Astrocyte (in vitro differentiated cells and primary cell): ENCODE measurements around the gene POLN. TPM values are rescaled to one million over a fixed set of nuclear protein-coding genes. Genes with fewer than 3 reads are reported as not detected.

Source experiments
- DNase-seq: peaks from one replicate; pipeline ENCODE4 v3.0.0-alpha.2; 2010; ENCODE audit warnings: low read depth
- FAIRE-seq: peaks from 2 replicates; lab custom pipeline; 2011; peaks lifted over from hg19 to GRCh38; lab: Jason Lieb, UNC
- H2AFZ ChIP-seq: 2 replicates; pipeline ENCODE4 v1.6.0; 2012; ENCODE audit warnings: low read depth, low read length, inconsistent platforms
- H3K27ac ChIP-seq: 2 replicates; pipeline ENCODE4 v1.5.1; 2011; ENCODE audit warnings: low read depth, low read length, inconsistent platforms
- H3K27me3 ChIP-seq: 2 replicates; pipeline ENCODE4 v1.6.0; 2011; ENCODE audit warnings: low read length, inconsistent platforms; ENCODE audit not compliant: insufficient read depth
- H3K36me3 ChIP-seq: 2 replicates; pipeline ENCODE4 v1.5.1; 2011; ENCODE audit warnings: low read length, inconsistent platforms; ENCODE audit not compliant: insufficient read depth
- H3K4me1 ChIP-seq: 2 replicates; pipeline ENCODE4 v1.5.1; 2011; ENCODE audit warnings: low read length, inconsistent platforms; ENCODE audit not compliant: insufficient read depth
- H3K4me2 ChIP-seq: 2 replicates; pipeline ENCODE4 v1.6.0; 2012; ENCODE audit warnings: low read length, inconsistent platforms
- H3K4me3 ChIP-seq: 2 replicates; pipeline ENCODE4 v1.5.1; 2011; ENCODE audit warnings: low read depth, mild to moderate bottlenecking, low read length, inconsistent platforms; ENCODE audit not compliant: insufficient read depth
- H3K79me2 ChIP-seq: 2 replicates; pipeline ENCODE4 v1.6.0; 2012; ENCODE audit warnings: mild to moderate bottlenecking, low read length, inconsistent platforms; ENCODE audit not compliant: insufficient read depth
- H3K9ac ChIP-seq: 2 replicates; pipeline ENCODE4 v1.6.0; 2012; ENCODE audit warnings: mild to moderate bottlenecking, low read length, inconsistent platforms
- H3K9me3 ChIP-seq: 2 replicates; pipeline ENCODE4 v1.5.1; 2012; ENCODE audit warnings: low read depth, mild to moderate bottlenecking, low read length, inconsistent platforms; ENCODE audit not compliant: insufficient read depth
- H4K20me1 ChIP-seq: 2 replicates; pipeline ENCODE4 v1.6.0; 2012; ENCODE audit warnings: low read length, inconsistent platforms; ENCODE audit not compliant: insufficient read depth
- H3K27ac Mint-ChIP-seq: one replicate; pipeline ENCODE4 v1.8.0; 2021; ENCODE audit warnings: mild to moderate bottlenecking, mixed read lengths; ENCODE audit not compliant: unreplicated experiment
- H3K27me3 Mint-ChIP-seq: one replicate; pipeline ENCODE4 v1.8.0; 2021; ENCODE audit warnings: low read depth, mixed read lengths; ENCODE audit not compliant: unreplicated experiment
- H3K36me3 Mint-ChIP-seq: one replicate; pipeline ENCODE4 v1.8.0; 2021; ENCODE audit warnings: low read depth, mixed read lengths; ENCODE audit not compliant: unreplicated experiment
- H3K4me1 Mint-ChIP-seq: one replicate; pipeline ENCODE4 v1.8.0; 2021; ENCODE audit warnings: low read depth, mixed read lengths; ENCODE audit not compliant: unreplicated experiment
- H3K4me3 Mint-ChIP-seq: one replicate; pipeline ENCODE4 v1.8.0; 2021; ENCODE audit warnings: mild to moderate bottlenecking, moderate library complexity, mixed read lengths; ENCODE audit not compliant: unreplicated experiment
- H3K9me3 Mint-ChIP-seq: one replicate; pipeline ENCODE4 v1.8.0; 2021; ENCODE audit warnings: mild to moderate bottlenecking, mixed read lengths; ENCODE audit not compliant: unreplicated experiment
- CTCF ChIP-seq: IDR thresholded peaks from 2 replicates; pipeline ENCODE4 v1.5.1; 2011; ENCODE audit warnings: low read depth, mild to moderate bottlenecking, inconsistent platforms, low read length, moderate library complexity; ENCODE audit not compliant: insufficient read depth
- EZH2 ChIP-seq: IDR thresholded peaks from 2 replicates; pipeline ENCODE4 v1.6.1; 2012; ENCODE audit warnings: mild to moderate bottlenecking, low read length, inconsistent platforms; ENCODE audit not compliant: insufficient read depth
- total RNA-seq: library from RNA; stranded (reverse); gene quantifications from 2 replicates; pipeline ENCODE4 v1.2.1, GENCODE V29; 2021

Gene POLN
- total RNA-seq, 1 donor from 2014 or later = 3.1 TPM

DNA sequence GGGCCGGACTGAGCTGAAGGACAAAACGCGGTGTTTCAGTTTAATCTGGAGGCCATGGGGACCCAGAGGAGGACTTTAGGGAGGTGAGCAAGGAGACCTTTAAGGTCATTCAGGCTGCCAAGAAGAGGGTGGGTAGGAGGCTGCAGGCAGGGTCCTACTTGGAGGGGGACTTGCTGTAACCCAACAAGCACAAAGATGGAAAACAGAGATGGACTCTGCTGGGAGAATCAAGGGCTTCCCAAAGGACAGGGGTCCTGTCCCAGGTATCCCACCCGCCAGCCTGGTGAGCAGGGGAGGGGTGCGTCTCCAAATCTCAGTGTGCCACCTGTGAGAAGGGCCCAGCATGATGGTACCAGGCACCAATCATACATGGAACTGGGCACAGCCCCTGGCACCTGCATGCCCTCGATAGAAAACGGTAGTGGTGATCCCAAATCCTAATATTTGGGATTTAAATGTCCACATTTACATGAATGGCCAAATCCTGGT lies 3.9 kb upstream of the POLN start:
- Histone ChIP-seq H3K4me1 (peaks cover 4% of the 10 kb centered on the region), H3K4me3 (no peak overlapping the region), H4K20me1 (peaks cover 32% of the 10 kb centered on the region), H3K27ac (no peak overlapping the region), H3K4me2 (no peak overlapping the region), H3K9me3 (no peaks in the 10 kb centered on the region), H3K36me3 (no peaks in the 10 kb centered on the region), H3K9ac (no peak overlapping the region), H3K79me2 (peaks cover 10% of the 10 kb centered on the region), H3K27me3 (no peaks in the 10 kb centered on the region), H2AFZ (no peak overlapping the region)
- Mint-ChIP-seq H3K27ac (no peak overlapping the region), H3K9me3 (no peaks in the 10 kb centered on the region), H3K4me1 (peaks cover 7% of the 10 kb centered on the region), H3K4me3 (no peak overlapping the region), H3K36me3 (peaks cover 4% of the 10 kb centered on the region), H3K27me3 (no peaks in the 10 kb centered on the region)
- TF ChIP-seq CTCF (no peak), EZH2 (no peak)
- DNase-seq = no peak
- FAIRE-seq = no peak

GRCh38 chr4:2245057-2245786 lies 3.3 kb upstream of the POLN start:
- no peak overlapping the region for H3K4me2 ChIP-seq
- no peaks in the 10 kb centered on the region for H3K36me3 ChIP-seq
- Mint-ChIP-seq H3K36me3 (peaks cover 4% of the 10 kb centered on the region), H3K4me1 (peaks cover 10% of the 10 kb centered on the region), H3K27ac (no peak overlapping the region), H3K4me3 (no peak overlapping the region), H3K9me3 (no peaks in the 10 kb centered on the region), H3K27me3 (no peaks in the 10 kb centered on the region)
- H3K27me3 ChIP-seq = no peaks in the 10 kb centered on the region
- no peak overlapping the region for H3K27ac ChIP-seq
- DNase-seq (no peak), FAIRE-seq (no peak)
- H2AFZ ChIP-seq = no peak overlapping the region
- H3K9ac ChIP-seq = no peak overlapping the region
- H4K20me1 ChIP-seq = peaks cover 32% of the 10 kb centered on the region
- no peak for TF ChIP-seq CTCF
- TF ChIP-seq EZH2 = no peak
- H3K4me3 ChIP-seq = no peak overlapping the region
- H3K9me3 ChIP-seq = no peaks in the 10 kb centered on the region
- H3K79me2 ChIP-seq = peaks cover 16% of the 10 kb centered on the region
- H3K4me1 ChIP-seq = peaks cover 11% of the 10 kb centered on the region
